ENCODE results near the gene FBXO46.

Gene FBXO46

GRCh38 chr19:45730368-45731288 is at the start of gene FBXO46:
TSS of gene FBXO46 (minus strand) at chr19:45730896. CDS start at chr19:45713495, 17,401 bp downstream.
- peak; percentile 99 for DNase-seq (ENCODE audit: low read depth, low spot score)

GRCh38 chr19:45780146-45780447 is 49.4 kb upstream of the FBXO46 start:
- no peak for DNase-seq (ENCODE audit: low read depth, low spot score)

- DNase-seq (ENCODE audit: low read depth, low spot score): peak; percentile 85
Observed at GRCh38 chr19:45779231-45780145, 48.8 kb upstream of the FBXO46 start.

- no peak for DNase-seq (ENCODE audit: low read depth, low spot score)
Observed at GRCh38 chr19:45778010-45778661, 47.4 kb upstream of the FBXO46 start.

- no peak for DNase-seq (ENCODE audit: low read depth, low spot score)
Observed at GRCh38 chr19:45777395-45777961, 46.8 kb upstream of the FBXO46 start.

GRCh38 chr19:45774765-45775164 is 44.1 kb upstream of the FBXO46 start:
- no peak for DNase-seq (ENCODE audit: low read depth, low spot score)

GRCh38 chr19:45773384-45773783 is 42.7 kb upstream of the FBXO46 start:
- no peak for DNase-seq (ENCODE audit: low read depth, low spot score)

GRCh38 chr19:45772912-45773311 is 42.2 kb upstream of the FBXO46 start:
- no peak for DNase-seq (ENCODE audit: low read depth, low spot score)

- no peak for DNase-seq (ENCODE audit: low read depth, low spot score)
Observed at GRCh38 chr19:45772130-45772840, 41.6 kb upstream of the FBXO46 start.

GRCh38 chr19:45771311-45771933 is 40.7 kb upstream of the FBXO46 start:
- no peak for DNase-seq (ENCODE audit: low read depth, low spot score)

GRCh38 chr19:45770192-45771101 is 39.8 kb upstream of the FBXO46 start:
- DNase-seq (ENCODE audit: low read depth, low spot score): peak; percentile 99

- no peak for DNase-seq (ENCODE audit: low read depth, low spot score)
Observed at GRCh38 chr19:45769821-45770191, 39.1 kb upstream of the FBXO46 start.

GRCh38 chr19:45768984-45769782 is 38.5 kb upstream of the FBXO46 start, which contains the start of gene SIX5:
TSS of gene SIX5 (minus strand) at chr19:45769252. CDS start at chr19:45768844, 408 bp downstream.
- peak; percentile 99 for DNase-seq (ENCODE audit: low read depth, low spot score)

GRCh38 chr19:45768655-45768983 is 37.9 kb upstream of the FBXO46 start:
- DNase-seq (ENCODE audit: low read depth, low spot score): peak; percentile 72

GRCh38 chr19:45767881-45768654 is 37.4 kb upstream of the FBXO46 start:
- peak; percentile 85 for DNase-seq (ENCODE audit: low read depth, low spot score)

GRCh38 chr19:45767410-45767880 is 36.7 kb upstream of the FBXO46 start:
- DNase-seq (ENCODE audit: low read depth, low spot score): peak; percentile 89

GRCh38 chr19:45766869-45767346 is 36.2 kb upstream of the FBXO46 start:
- DNase-seq (ENCODE audit: low read depth, low spot score): no peak
